Measurements from ENCODE around the gene CTBS. TPM values are rescaled to one million over a fixed set of nuclear protein-coding genes. Genes with fewer than 3 reads are reported as not detected.

Gene CTBS
- polyA plus RNA-seq (2013, experiment 1 of 2): 5.8 TPM
- polyA plus RNA-seq (2013, experiment 2 of 2): 6.0 TPM

- peaks cover 2 to 4% of the 10 kb centered on the region in 2 donors for H3K4me1 ChIP-seq (ENCODE audit: control insufficient read depth in 2 of 2, insufficient read depth in 1 of 2, low read depth in 1 of 2, low read length in 2 of 2)
- WGBS, 2 donors (ENCODE audit: extremely low coverage in 2 of 2, insufficient read length in 2 of 2, insufficient replicate concordance in 1 of 2): no CpG with 5 or more reads among the region's 67 CpGs
- peak within 1 kb of the TSS; percentile 76 for H3K27ac ChIP-seq (replicated peaks; ENCODE audit: low read length)
- no peak within 1 kb of the TSS for H3K4ac ChIP-seq (ENCODE audit: low read length)
- peak within 1 kb of the TSS; percentile 98 for H3K18ac ChIP-seq (ENCODE audit: low read length)
- H3K14ac ChIP-seq (ENCODE audit: low read length): peak within 1 kb of the TSS; percentile 56
- H3K79me1 ChIP-seq (ENCODE audit: low read depth, low read length): no peaks in the 10 kb centered on the region
- no peak within 1 kb of the TSS for H2AK5ac ChIP-seq (ENCODE audit: low read depth, low read length)
- no peak within 1 kb of the TSS for H4K91ac ChIP-seq (ENCODE audit: low read depth, low read length, poor library complexity)
- H3K9ac ChIP-seq (ENCODE audit: low read depth, low read length, poor library complexity): peak within 1 kb of the TSS; percentile 95
- no peaks in the 10 kb centered on the region for H3K9me3 ChIP-seq (replicated peaks in 1 of 2; ENCODE audit: control insufficient read depth in 2 of 2, insufficient read depth in 1 of 2, low read depth in 1 of 2, low read length in 2 of 2)
- H2AFZ ChIP-seq (ENCODE audit: low read length): peak within 1 kb of the TSS; percentile 95
- peak within 1 kb of the TSS; percentile 84 for H2BK12ac ChIP-seq (ENCODE audit: low read length)
- no peak within 1 kb of the TSS for H2BK15ac ChIP-seq (ENCODE audit: low read length)
- peak within 1 kb of the TSS; percentile 75 for H2BK5ac ChIP-seq (ENCODE audit: low read length)
- peak within 1 kb of the TSS; percentile 86 for H3K4me2 ChIP-seq (ENCODE audit: insufficient read depth, low read length, poor library complexity, severe bottlenecking)
- H3K23ac ChIP-seq (ENCODE audit: low read depth, low read length, poor library complexity): peak within 1 kb of the TSS; percentile 100
- no peaks in the 10 kb centered on the region for H3K27me3 ChIP-seq (ENCODE audit: control insufficient read depth in 3 of 3, insufficient read depth in 3 of 3, low read depth in 1 of 3, low read length in 3 of 3)
- H2BK120ac ChIP-seq (ENCODE audit: low read depth, low read length): no peak within 1 kb of the TSS
- H3K36me3 ChIP-seq (replicated peaks in 1 of 2; ENCODE audit: control insufficient read depth in 2 of 2, insufficient read depth in 2 of 2, low read length in 2 of 2): peaks cover 0 to 7% of the 10 kb centered on the region in 2 donors
- peak within 1 kb of the TSS; percentile 55 to 86 for H3K4me3 ChIP-seq (ENCODE audit: low read length in 2 of 2)
- peak within 1 kb of the TSS; percentile 98 for H4K8ac ChIP-seq (ENCODE audit: low read depth, low read length)
- peak; percentile 78 for DNase-seq (ENCODE audit: low spot score)
These were observed at the start of gene CTBS for GRCh38 chr1:84573967-84574842. TSS of gene CTBS (minus strand) at chr1:84574440. CDS start at chr1:84574415, 25 bp downstream.

DNA sequence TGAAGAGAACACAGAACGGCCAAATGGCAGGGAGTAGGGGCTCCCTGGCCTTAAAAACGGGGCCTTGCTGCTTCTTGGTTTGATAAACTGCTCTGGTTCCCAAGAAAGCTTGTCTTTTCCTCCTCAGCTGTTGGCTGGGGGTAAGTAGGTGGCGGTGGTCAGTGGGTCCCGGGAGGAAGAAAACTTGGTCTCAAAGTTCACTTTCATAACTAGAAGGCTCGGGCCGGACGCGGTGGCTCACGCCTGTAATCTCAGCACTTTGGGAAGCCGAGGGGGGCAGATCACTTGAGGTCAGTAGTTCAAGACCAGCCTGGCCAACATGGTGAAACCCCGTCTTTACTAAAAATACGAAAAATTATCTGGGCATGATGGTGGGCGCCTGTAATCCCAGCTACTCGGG, 47.3 kb upstream of the CTBS start:
- no peak overlapping the region for H4K8ac ChIP-seq (ENCODE audit: low read depth, low read length)
- no peak overlapping the region for H3K27ac ChIP-seq (replicated peaks; ENCODE audit: low read length)
- no peak overlapping the region for H3K14ac ChIP-seq (ENCODE audit: low read length)
- H2BK15ac ChIP-seq (ENCODE audit: low read length): no peak overlapping the region
- WGBS, 2 donors (ENCODE audit: extremely low coverage in 2 of 2, insufficient read length in 2 of 2, insufficient replicate concordance in 1 of 2): no CpG with 5 or more reads among the region's 14 CpGs
- no peaks in the 10 kb centered on the region for H3K79me1 ChIP-seq (ENCODE audit: low read depth, low read length)
- no peak overlapping the region for H2AK5ac ChIP-seq (ENCODE audit: low read depth, low read length)
- H2BK120ac ChIP-seq (ENCODE audit: low read depth, low read length): no peak overlapping the region
- H3K23ac ChIP-seq (ENCODE audit: low read depth, low read length, poor library complexity): no peak overlapping the region
- no peak overlapping the region for H3K4me3 ChIP-seq (ENCODE audit: low read length in 2 of 2)
- H4K91ac ChIP-seq (ENCODE audit: low read depth, low read length, poor library complexity): no peak overlapping the region
- H3K4me1 ChIP-seq (ENCODE audit: control insufficient read depth in 2 of 2, insufficient read depth in 1 of 2, low read depth in 1 of 2, low read length in 2 of 2): peaks cover 0 to 3% of the 10 kb centered on the region in 2 donors
- no peak overlapping the region for H3K4me2 ChIP-seq (ENCODE audit: insufficient read depth, low read length, poor library complexity, severe bottlenecking)
- DNase-seq (ENCODE audit: low spot score): no peak
- no peak overlapping the region for H2BK12ac ChIP-seq (ENCODE audit: low read length)
- H3K9me3 ChIP-seq (replicated peaks in 1 of 2; ENCODE audit: control insufficient read depth in 2 of 2, insufficient read depth in 1 of 2, low read depth in 1 of 2, low read length in 2 of 2): no peaks in the 10 kb centered on the region
- H3K4ac ChIP-seq (ENCODE audit: low read length): no peak overlapping the region
- no peaks in the 10 kb centered on the region for H3K27me3 ChIP-seq (ENCODE audit: control insufficient read depth in 3 of 3, insufficient read depth in 3 of 3, low read depth in 1 of 3, low read length in 3 of 3)
- H3K9ac ChIP-seq (ENCODE audit: low read depth, low read length, poor library complexity): no peak overlapping the region
- H3K18ac ChIP-seq (ENCODE audit: low read length): no peak overlapping the region
- H3K36me3 ChIP-seq (replicated peaks in 1 of 2; ENCODE audit: control insufficient read depth in 2 of 2, insufficient read depth in 2 of 2, low read length in 2 of 2): no peaks in the 10 kb centered on the region
- no peak overlapping the region for H2BK5ac ChIP-seq (ENCODE audit: low read length)
- no peak overlapping the region for H2AFZ ChIP-seq (ENCODE audit: low read length)

DNA sequence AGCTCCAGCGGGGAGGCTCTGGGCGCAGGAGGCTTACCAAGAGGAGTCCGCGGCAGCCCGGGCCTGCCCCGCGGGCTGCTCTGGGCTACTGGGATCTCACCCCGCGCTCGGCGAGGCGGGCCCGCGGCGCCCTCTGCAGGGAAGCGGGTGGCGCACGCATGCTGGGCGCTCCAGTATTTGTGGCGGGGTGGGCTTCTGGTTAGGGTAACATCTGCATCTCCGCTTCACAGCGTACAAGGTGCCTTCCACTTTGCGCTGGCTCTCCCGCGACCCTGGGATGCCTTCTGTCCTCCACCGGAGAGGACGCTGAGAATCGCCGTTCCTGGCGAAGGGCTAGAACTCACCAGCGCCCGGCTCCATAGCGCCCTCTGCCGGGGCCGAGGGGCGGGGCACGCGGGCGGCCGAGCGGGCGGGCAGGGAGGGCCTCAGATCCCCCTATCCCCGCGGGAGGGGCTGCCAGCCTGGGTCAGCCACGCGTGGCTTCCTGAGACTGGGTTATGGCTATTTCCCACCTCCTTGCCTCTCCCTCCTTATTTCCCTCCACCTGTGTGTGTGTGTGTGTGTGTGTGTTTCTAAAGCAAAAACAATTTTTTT, 46.6 kb upstream of the CTBS start:
- no peaks in the 10 kb centered on the region for H3K79me1 ChIP-seq (ENCODE audit: low read depth, low read length)
- H3K9ac ChIP-seq (ENCODE audit: low read depth, low read length, poor library complexity): peak overlapping the region; percentile 88
- H3K9me3 ChIP-seq (replicated peaks in 1 of 2; ENCODE audit: control insufficient read depth in 2 of 2, insufficient read depth in 1 of 2, low read depth in 1 of 2, low read length in 2 of 2): no peaks in the 10 kb centered on the region
- no peak overlapping the region for H4K91ac ChIP-seq (ENCODE audit: low read depth, low read length, poor library complexity)
- H3K4me2 ChIP-seq (ENCODE audit: insufficient read depth, low read length, poor library complexity, severe bottlenecking): peak overlapping the region; percentile 60
- no peaks in the 10 kb centered on the region for H3K27me3 ChIP-seq (ENCODE audit: control insufficient read depth in 3 of 3, insufficient read depth in 3 of 3, low read depth in 1 of 3, low read length in 3 of 3)
- H2BK5ac ChIP-seq (ENCODE audit: low read length): no peak overlapping the region
- H3K18ac ChIP-seq (ENCODE audit: low read length): peak overlapping the region; percentile 98
- H2BK12ac ChIP-seq (ENCODE audit: low read length): no peak overlapping the region
- H2AFZ ChIP-seq (ENCODE audit: low read length): no peak overlapping the region
- no peak overlapping the region for H2AK5ac ChIP-seq (ENCODE audit: low read depth, low read length)
- no peak overlapping the region for H3K23ac ChIP-seq (ENCODE audit: low read depth, low read length, poor library complexity)
- H2BK15ac ChIP-seq (ENCODE audit: low read length): no peak overlapping the region
- no peak overlapping the region for H4K8ac ChIP-seq (ENCODE audit: low read depth, low read length)
- H3K36me3 ChIP-seq (replicated peaks in 1 of 2; ENCODE audit: control insufficient read depth in 2 of 2, insufficient read depth in 2 of 2, low read length in 2 of 2): no peaks in the 10 kb centered on the region
- H3K27ac ChIP-seq (replicated peaks; ENCODE audit: low read length): peak overlapping the region; percentile 74
- WGBS, 2 donors (ENCODE audit: extremely low coverage in 2 of 2, insufficient read length in 2 of 2, insufficient replicate concordance in 1 of 2): no CpG with 5 or more reads among the region's 46 CpGs
- H3K14ac ChIP-seq (ENCODE audit: low read length): peak overlapping the region; percentile 98
- peak overlapping the region in 1 of 2 donors; percentile 87 for H3K4me3 ChIP-seq (ENCODE audit: low read length in 2 of 2)
- peaks cover 0 to 3% of the 10 kb centered on the region in 2 donors for H3K4me1 ChIP-seq (ENCODE audit: control insufficient read depth in 2 of 2, insufficient read depth in 1 of 2, low read depth in 1 of 2, low read length in 2 of 2)
- DNase-seq (ENCODE audit: low spot score): peak; percentile 87
- no peak overlapping the region for H2BK120ac ChIP-seq (ENCODE audit: low read depth, low read length)
- peak overlapping the region; percentile 85 for H3K4ac ChIP-seq (ENCODE audit: low read length)
